Peyer's patch (tissue), 4 donors: ENCODE measurements around the gene RXRA. TPM values are rescaled to one million over a fixed set of nuclear protein-coding genes. Genes with fewer than 3 reads are reported as not detected.

Source experiments
- DNase-seq, 3 donors: peaks; one replicate each; pipeline ENCODE4 v3.0.0-alpha.2; 2017 to 2019
- H3K27ac ChIP-seq, 4 donors: fragments of 200-600 bp; sonication (generic); one replicate each; pipeline ENCODE4 v1.5.1; 2016 to 2019
- H3K27me3 ChIP-seq, 2 donors: fragments of 200-600 bp; sonication (generic); one replicate each; pipeline ENCODE4 v1.5.1; 2019
- H3K36me3 ChIP-seq, 3 donors: fragments of 200-600 bp; sonication (generic); one replicate each; pipeline ENCODE4 v1.5.1; 2016 to 2019
- H3K4me1 ChIP-seq, 4 donors: fragments of 200-600 bp; sonication (generic); one replicate each; pipeline ENCODE4 v1.5.1; 2016 to 2019
- H3K4me3 ChIP-seq, 4 donors: fragments of 200-600 bp; sonication (generic); 1 replicate in 3 of 4; 2 replicates in 1 of 4; pipeline ENCODE4 v1.5.1; 2016 to 2019; ENCODE audit warnings: mild to moderate bottlenecking in 1 of 4
- H3K9me3 ChIP-seq, 4 donors: fragments of 200-600 bp; sonication (generic); one replicate each; pipeline ENCODE4 v1.5.1; 2016 to 2019; ENCODE audit warnings: mild to moderate bottlenecking in 1 of 4
- POLR2A ChIP-seq, 2 donors: fragments of 450-650 bp; IDR thresholded peaks; one replicate each; pipeline ENCODE4 v1.5.1; 2017; ENCODE audit warnings: antibody characterized with exemption in 2 of 2, mild to moderate bottlenecking in 2 of 2, moderate library complexity in 2 of 2
- total RNA-seq, 4 donors: library from RNA; depleted of rRNA; stranded (reverse); fragments of >200 nt; gene quantifications; one replicate each; pipeline ENCODE4 v1.1.0, GENCODE V29; 2016
- TF ChIP-seq, protein P1 (sequence below), 6 experiments: fragments of 450-650 bp in 4 of 6; fragments of 200-600 bp in 2 of 6; sonication (generic) in 1 of 6; IDR thresholded peaks; one replicate each; pipeline ENCODE4 v1.5.1; 2017 to 2019; ENCODE audit warnings: antibody characterized with exemption in 6 of 6, mild to moderate bottlenecking in 3 of 6, moderate library complexity in 1 of 6

RXRA gene
- total RNA-seq, 4 donors from 2014 or later: 54.5 to 83.6 (median 65.4) TPM

DNA sequence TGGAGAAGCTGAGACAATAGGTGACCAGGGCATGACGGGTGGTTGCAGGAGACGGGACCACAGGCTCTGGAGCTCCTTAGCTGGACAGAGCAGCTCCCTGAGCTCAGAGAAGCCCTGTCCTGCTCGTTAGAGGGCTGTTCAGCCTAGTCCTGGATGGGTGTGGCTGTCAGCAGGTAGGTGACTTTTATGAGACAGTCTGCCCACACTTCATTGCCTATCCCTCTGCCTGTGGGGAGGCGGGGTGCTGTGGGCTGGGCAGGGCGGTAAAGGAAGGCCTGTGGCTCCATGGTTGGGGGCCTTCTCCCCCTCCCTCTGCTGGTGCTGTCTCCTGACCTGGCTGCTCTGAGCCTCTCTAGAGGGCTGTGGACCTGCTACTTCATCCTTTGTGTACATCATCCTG is 134.6 kb downstream of the RXRA start:
- H3K27me3 ChIP-seq: no peaks in the 10 kb centered on the region
- H3K4me3 ChIP-seq: no peak overlapping the region
- TF ChIP-seq, protein P1, sequence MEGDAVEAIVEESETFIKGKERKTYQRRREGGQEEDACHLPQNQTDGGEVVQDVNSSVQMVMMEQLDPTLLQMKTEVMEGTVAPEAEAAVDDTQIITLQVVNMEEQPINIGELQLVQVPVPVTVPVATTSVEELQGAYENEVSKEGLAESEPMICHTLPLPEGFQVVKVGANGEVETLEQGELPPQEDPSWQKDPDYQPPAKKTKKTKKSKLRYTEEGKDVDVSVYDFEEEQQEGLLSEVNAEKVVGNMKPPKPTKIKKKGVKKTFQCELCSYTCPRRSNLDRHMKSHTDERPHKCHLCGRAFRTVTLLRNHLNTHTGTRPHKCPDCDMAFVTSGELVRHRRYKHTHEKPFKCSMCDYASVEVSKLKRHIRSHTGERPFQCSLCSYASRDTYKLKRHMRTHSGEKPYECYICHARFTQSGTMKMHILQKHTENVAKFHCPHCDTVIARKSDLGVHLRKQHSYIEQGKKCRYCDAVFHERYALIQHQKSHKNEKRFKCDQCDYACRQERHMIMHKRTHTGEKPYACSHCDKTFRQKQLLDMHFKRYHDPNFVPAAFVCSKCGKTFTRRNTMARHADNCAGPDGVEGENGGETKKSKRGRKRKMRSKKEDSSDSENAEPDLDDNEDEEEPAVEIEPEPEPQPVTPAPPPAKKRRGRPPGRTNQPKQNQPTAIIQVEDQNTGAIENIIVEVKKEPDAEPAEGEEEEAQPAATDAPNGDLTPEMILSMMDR (IDR thresholded peaks at IDR 0.05): no peak
- no peak for TF ChIP-seq POLR2A (IDR thresholded peaks at IDR 0.05)
- H3K27ac ChIP-seq: no peak overlapping the region
- H3K9me3 ChIP-seq: no peaks in the 10 kb centered on the region
- no peaks in the 10 kb centered on the region for H3K36me3 ChIP-seq
- H3K4me1 ChIP-seq: peaks cover 0 to 14% (median 6%) of the 10 kb centered on the region in 4 donors
- DNase-seq: no peak

DNA sequence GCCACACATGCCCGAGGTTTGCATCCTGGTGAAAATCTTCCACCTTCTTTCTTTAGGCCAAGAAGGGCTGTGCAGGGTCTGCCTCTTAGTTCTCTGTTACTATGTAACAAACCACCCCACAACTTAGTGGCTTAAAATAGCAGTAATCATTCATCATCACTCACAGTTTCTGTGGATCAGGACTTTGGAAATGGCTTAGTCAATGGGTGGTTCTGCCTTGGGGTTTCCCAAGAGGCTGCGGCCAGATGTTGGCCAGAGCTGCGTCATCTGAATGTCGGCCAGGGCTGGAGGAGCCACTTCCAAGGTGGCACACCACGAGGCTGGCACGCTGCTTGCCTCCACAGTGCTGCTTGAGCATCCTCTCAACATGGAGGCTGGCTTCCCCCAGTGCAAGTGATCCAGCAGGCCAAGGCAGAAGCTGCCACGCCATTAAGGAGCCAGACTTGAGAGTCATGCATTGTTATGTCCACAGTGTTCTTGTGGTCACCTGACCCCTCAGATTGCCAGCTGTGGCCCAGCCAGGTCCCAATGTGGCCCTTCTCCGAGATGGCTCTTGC is 135.2 kb downstream of the RXRA start:
- H3K27me3 ChIP-seq: no peaks in the 10 kb centered on the region
- peaks cover 0 to 11% (median 6%) of the 10 kb centered on the region in 4 donors for H3K4me1 ChIP-seq
- no peaks in the 10 kb centered on the region for H3K36me3 ChIP-seq
- H3K9me3 ChIP-seq: no peaks in the 10 kb centered on the region
- H3K27ac ChIP-seq: no peak overlapping the region
- no peak for DNase-seq
- no peak for TF ChIP-seq POLR2A (IDR thresholded peaks at IDR 0.05)
- TF ChIP-seq, protein P1 (IDR thresholded peaks at IDR 0.05): no peak
- no peak overlapping the region for H3K4me3 ChIP-seq

DNA sequence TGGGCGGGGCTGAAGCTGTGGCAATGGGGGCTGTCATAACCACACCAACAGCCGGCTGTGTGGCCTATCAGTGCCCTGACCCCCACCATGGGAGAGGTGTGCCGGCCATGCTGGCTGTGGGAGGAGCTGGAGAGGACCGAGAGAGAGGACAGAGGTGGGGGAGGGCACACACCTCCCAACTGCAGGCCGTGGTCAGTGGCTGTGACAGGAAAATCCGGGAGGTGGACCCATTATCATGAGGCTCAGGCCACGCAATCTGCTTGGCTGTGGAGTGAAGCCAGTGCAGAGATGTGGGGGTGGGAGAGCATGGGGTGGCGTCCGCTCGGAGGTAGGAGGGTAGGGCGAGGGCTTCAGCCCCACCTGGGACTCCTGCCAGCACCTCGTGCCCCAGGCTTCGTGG is 136.1 kb downstream of the RXRA start:
- Histone ChIP-seq H3K4me3 (no peak overlapping the region), H3K9me3 (no peaks in the 10 kb centered on the region), H3K27me3 (no peaks in the 10 kb centered on the region), H3K36me3 (no peaks in the 10 kb centered on the region), H3K4me1 (peaks cover 0 to 3% (median 0%) of the 10 kb centered on the region in 4 donors), H3K27ac (no peak overlapping the region)
- TF ChIP-seq, protein P1 (IDR thresholded peaks at IDR 0.05): no peak
- TF ChIP-seq POLR2A (IDR thresholded peaks at IDR 0.05): no peak
- DNase-seq: no peak

DNA sequence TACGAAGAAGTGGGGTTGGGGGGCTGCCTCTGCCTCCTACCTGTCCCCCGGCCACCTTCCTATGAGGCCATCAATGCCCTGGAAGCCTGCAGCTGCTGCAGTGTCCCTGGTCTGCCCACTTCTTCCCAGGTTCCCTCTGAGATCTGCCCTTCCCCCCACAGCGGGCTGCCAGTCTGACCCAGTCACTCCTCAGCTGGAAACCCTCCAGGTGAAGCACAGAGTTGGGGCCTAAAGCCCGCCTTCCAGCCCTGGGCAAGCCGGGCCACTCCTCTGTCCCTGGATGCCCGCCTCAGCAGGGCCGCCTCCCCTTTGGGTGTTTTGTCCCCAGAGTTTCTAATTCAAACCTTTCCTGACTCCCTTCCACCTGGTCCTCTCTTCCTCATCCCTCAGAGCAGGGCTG is 137.0 kb downstream of the RXRA start:
- H3K27me3 ChIP-seq: no peaks in the 10 kb centered on the region
- no peak for TF ChIP-seq POLR2A (IDR thresholded peaks at IDR 0.05)
- TF ChIP-seq, protein P1 (IDR thresholded peaks at IDR 0.05): no peak
- H3K9me3 ChIP-seq: no peaks in the 10 kb centered on the region
- H3K27ac ChIP-seq: no peak overlapping the region
- H3K4me1 ChIP-seq: no peaks in the 10 kb centered on the region
- H3K36me3 ChIP-seq: no peaks in the 10 kb centered on the region
- no peak overlapping the region for H3K4me3 ChIP-seq
- DNase-seq: no peak

DNA sequence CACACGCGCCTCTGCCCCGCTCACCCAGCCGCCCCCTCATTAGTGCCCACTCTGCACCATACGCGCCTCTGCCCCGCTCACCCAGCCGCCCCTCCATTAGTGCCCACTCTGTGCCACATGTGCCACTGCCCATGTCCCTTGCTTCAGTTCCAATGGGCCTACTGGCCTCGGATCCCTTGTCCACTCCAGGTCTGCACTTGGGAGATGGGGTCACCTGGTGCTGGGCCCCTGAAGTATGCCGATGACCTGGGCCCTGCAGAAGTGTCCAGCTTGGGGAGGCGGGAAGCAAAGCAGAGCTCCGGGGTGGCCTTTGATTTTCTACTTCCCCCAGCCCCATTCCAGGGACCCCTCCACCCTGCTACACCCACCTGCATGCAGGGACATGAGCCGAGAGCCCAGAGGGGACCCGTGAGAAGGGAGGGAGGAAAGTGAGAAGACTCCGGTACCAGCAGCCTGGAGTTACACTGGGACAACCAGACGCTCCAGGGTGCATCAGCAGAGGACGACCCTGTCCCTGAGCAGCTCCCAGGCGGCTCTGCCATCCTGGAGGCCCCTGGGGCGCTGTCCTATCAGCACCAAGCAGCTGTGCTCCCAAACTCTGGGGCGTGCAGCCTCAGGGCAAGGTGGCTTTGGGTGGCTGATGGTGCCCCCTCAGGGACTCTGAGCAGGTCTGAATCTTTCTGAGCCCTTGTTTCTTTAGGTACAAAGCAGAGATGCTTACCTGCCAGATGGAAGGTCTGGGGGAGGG is 140.8 kb downstream of the RXRA start:
- Histone ChIP-seq H3K36me3 (no peaks in the 10 kb centered on the region), H3K4me1 (peaks cover 0 to 11% (median 0%) of the 10 kb centered on the region in 4 donors), H3K27me3 (no peaks in the 10 kb centered on the region), H3K4me3 (no peak overlapping the region), H3K9me3 (no peaks in the 10 kb centered on the region), H3K27ac (no peak overlapping the region)
- TF ChIP-seq, protein P1 (IDR thresholded peaks at IDR 0.05): no peak
- TF ChIP-seq POLR2A (IDR thresholded peaks at IDR 0.05): no peak
- no peak for DNase-seq
